ENCODE measurements around the gene SUSD4.
A peak's percentile ranks its signal among the peaks of the same experiment; 100 is the strongest.

SUSD4 gene

GRCh38 chr1:223221686-223222085 lies 142.3 kb downstream of the SUSD4 start:
- DNase-seq (ENCODE audit: low spot score), result peak; percentile 52
- no peak overlapping the region for H3K27ac ChIP-seq
- H3K4me3 ChIP-seq, result no peak overlapping the region
- no peak for TF ChIP-seq CTCF (IDR thresholded peaks at IDR 0.05)

GRCh38 chr1:223219846-223220610 lies 143.9 kb downstream of the SUSD4 start:
- TF ChIP-seq CTCF (IDR thresholded peaks at IDR 0.05), result no peak
- DNase-seq (ENCODE audit: low spot score), result no peak
- Histone ChIP-seq H3K27ac (no peak overlapping the region), H3K4me3 (no peak overlapping the region)

GRCh38 chr1:223219318-223219635 lies 144.7 kb downstream of the SUSD4 start:
- H3K4me3 ChIP-seq, result no peak overlapping the region
- DNase-seq (ENCODE audit: low spot score), result no peak
- TF ChIP-seq CTCF (IDR thresholded peaks at IDR 0.05), result no peak
- H3K27ac ChIP-seq, result no peak overlapping the region

GRCh38 chr1:223217781-223218180 lies 146.2 kb downstream of the SUSD4 start:
- peak; percentile 14 for DNase-seq (ENCODE audit: low spot score)
- TF ChIP-seq CTCF (IDR thresholded peaks at IDR 0.05), result no peak

GRCh38 chr1:223216531-223217205 lies 147.3 kb downstream of the SUSD4 start:
- peak; percentile 40 for DNase-seq (ENCODE audit: low spot score)
- no peak overlapping the region for H3K27ac ChIP-seq

More at GRCh38 chr1:223217781-223218180, 146.2 kb downstream of the SUSD4 start:
- no peak overlapping the region for H3K4me3 ChIP-seq
- H3K27ac ChIP-seq, result no peak overlapping the region

GRCh38 chr1:223216074-223216473 lies 147.9 kb downstream of the SUSD4 start:
- no peak overlapping the region for H3K27ac ChIP-seq
- TF ChIP-seq CTCF (IDR thresholded peaks at IDR 0.05), result no peak
- peak; percentile 31 for DNase-seq (ENCODE audit: low spot score)

More at GRCh38 chr1:223216531-223217205, 147.3 kb downstream of the SUSD4 start:
- H3K4me3 ChIP-seq, result no peak overlapping the region
- TF ChIP-seq CTCF (IDR thresholded peaks at IDR 0.05), result no peak

GRCh38 chr1:223215026-223215425 lies 148.9 kb downstream of the SUSD4 start:
- peak; percentile 58 for DNase-seq (ENCODE audit: low spot score)
- Histone ChIP-seq H3K4me3 (no peak overlapping the region), H3K27ac (no peak overlapping the region)
- no peak for TF ChIP-seq CTCF (IDR thresholded peaks at IDR 0.05)

More at GRCh38 chr1:223216074-223216473, 147.9 kb downstream of the SUSD4 start:
- no peak overlapping the region for H3K4me3 ChIP-seq

All from coronary artery (tissue), 2 donors.